Esophagus muscularis mucosa (tissue), 4 donors: ENCODE results near the gene CCDC122. TPM values are rescaled to one million over a fixed set of nuclear protein-coding genes. Genes with fewer than 3 reads are reported as not detected.
A peak's percentile ranks its signal among the peaks of the same experiment; 100 is the strongest.

Source experiments
- DNase-seq: peaks from one replicate; pipeline ENCODE4 v3.0.0-alpha.2; 2017; ENCODE audit errors: extremely low spot score
- H3K27ac ChIP-seq, 4 donors: fragments of 200-600 bp; sonication (generic); replicated peaks in 1 of 4; 1 replicate in 3 of 4; 2 replicates in 1 of 4; pipeline ENCODE4 v1.5.1; 2016 to 2019; ENCODE audit warnings: mild to moderate bottlenecking in 1 of 4
- H3K27me3 ChIP-seq, 4 donors: fragments of 200-600 bp; sonication (generic); one replicate each; pipeline versions ENCODE4 v1.5.1 to v1.6.0; 2016 to 2019
- H3K36me3 ChIP-seq, 4 donors: fragments of 200-600 bp; sonication (generic); one replicate each; pipeline ENCODE4 v1.5.1; 2016 to 2019
- H3K4me1 ChIP-seq, 4 donors: fragments of 200-600 bp; sonication (generic); one replicate each; pipeline ENCODE4 v1.5.1; 2016 to 2019
- H3K4me3 ChIP-seq, 4 donors: fragments of 200-600 bp; sonication (generic); 1 replicate in 2 of 4; 2 replicates in 2 of 4; pipeline ENCODE4 v1.5.1; 2016 to 2019; ENCODE audit warnings: mild to moderate bottlenecking in 4 of 4, moderate library complexity in 1 of 4
- H3K9me3 ChIP-seq, 4 donors: fragments of 200-600 bp; sonication (generic); 1 replicate in 3 of 4; 2 replicates in 1 of 4; pipeline ENCODE4 v1.5.1; 2016 to 2019
- EP300 ChIP-seq: sonication (generic); formaldehyde crosslinking; IDR thresholded peaks from one replicate; pipeline ENCODE4 v1.6.1; 2017; ENCODE audit warnings: antibody characterized with exemption
- POLR2A ChIP-seq: fragments of 450-650 bp; IDR thresholded peaks from one replicate; pipeline ENCODE4 v1.6.1; 2017; ENCODE audit warnings: antibody characterized with exemption, moderate library complexity, mild to moderate bottlenecking, low read depth
- POLR2AphosphoS5 ChIP-seq, 2 donors: sonication (generic); formaldehyde crosslinking; IDR thresholded peaks; one replicate each; pipeline ENCODE4 v1.6.1; 2017; ENCODE audit warnings: antibody characterized with exemption in 2 of 2
- WGBS: methylation state at CpG from one replicate; pipeline ENCODE4 v1.1.5; 2018; 5-methylcytosine and 5-hydroxymethylcytosine counted together
- intact Hi-C: fragments of 100-400 bp; cut with DNase I; formaldehyde crosslinking; loops from one replicate; pipeline ENCODE4 v1.15.1; 2023
- small RNA-seq, 3 donors: library from RNA; depleted of rRNA; stranded (forward); fragments of <200 nt; gene quantifications; one replicate each; pipeline ENCODE3, GENCODE V24; 2016
- total RNA-seq, 4 donors: library from RNA; depleted of rRNA; stranded (reverse); fragments of >200 nt; gene quantifications; one replicate each; pipeline versions ENCODE4 v1.1.0 to v1.2.1, GENCODE V29; 2016
- TF ChIP-seq, protein P1 (sequence below), 3 experiments: fragments of 200-600 bp in 2 of 3; fragments of 450-650 bp in 1 of 3; sonication (generic) in 2 of 3; IDR thresholded peaks; one replicate each; pipeline ENCODE4 v1.5.1; 2017 to 2019; ENCODE audit warnings: antibody characterized with exemption in 3 of 3, mild to moderate bottlenecking in 2 of 3, moderate library complexity in 1 of 3

CCDC122 gene
- total RNA-seq, 4 donors from 2014 or later = 2.1 to 13.2 (median 3.2) TPM

DNA sequence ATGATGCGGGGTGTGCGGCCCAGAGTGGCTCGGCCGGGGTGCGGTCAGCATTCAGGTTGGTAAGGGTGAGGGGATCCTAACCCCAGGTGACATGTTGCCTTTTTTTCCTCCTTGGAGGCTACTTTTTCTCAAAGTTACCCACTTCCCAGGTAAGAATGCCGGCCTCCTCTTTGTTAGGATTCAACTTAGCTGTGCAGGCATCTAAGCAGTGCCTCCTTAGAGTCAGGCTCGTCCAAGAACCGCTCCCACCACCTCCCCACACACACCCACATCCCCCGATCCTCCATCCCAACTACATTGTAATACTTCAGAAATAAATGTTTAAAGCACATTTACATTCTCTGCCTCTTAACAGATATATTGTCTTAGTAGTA lies 92.0 kb downstream of the CCDC122 start:
- DNase-seq = no peak
- WGBS = 15% methylated on average over 9 of the region's 9 CpGs
- intact Hi-C loops = loop anchor here (5.0 to 10.0 kb wide), 3 partner anchors 125 to 523 kb away; no protein-coding TSS in a partner anchor

DNA sequence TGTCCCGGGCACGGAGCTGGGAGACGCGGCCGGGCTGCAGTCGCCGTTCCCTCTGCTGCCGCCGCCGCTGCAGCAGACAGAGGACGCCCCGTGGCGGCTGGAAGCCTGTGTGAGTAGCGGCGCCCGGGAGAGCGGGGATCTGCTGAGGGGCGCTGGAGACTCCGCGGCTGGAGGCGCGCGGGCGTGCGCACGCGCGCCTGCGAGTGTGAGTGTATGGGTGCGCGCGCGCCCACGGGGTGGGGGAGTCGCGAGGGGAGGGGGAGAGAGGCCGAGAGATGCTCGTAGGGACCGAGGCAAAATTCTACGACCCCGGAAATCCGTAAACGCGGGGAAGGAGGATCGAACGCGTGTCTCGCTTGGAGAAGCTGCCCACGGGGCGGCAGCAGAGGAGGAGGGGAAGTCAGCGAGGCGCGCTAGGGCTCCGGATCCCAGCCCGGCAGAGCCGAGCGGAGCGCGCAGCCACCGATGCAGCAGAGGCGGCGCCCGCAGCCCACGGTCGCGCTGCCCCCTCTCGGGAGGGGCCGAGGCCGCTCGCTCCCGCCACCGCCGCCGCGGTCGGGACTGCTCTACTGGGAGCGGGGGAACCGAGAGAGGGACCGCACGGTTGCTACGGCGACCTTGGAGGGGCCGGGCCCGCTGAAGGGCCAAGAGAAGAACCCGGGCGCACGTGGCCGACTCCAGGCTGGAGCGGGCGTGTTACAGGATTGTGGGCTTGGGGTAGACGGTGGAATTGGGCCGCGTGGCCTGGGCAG lies 92.6 kb downstream of the CCDC122 start, which contains the start of gene ENOX1:
Gene ENOX1, minus strand, starts transcription at position 207 of the 752 bp plus-strand sequence.
- Histone ChIP-seq H3K36me3 (no peaks in the 10 kb centered on the region), H3K4me3 (peak within 1 kb of the TSS; percentile 68 to 89 (median 76)), H3K27ac (peak within 1 kb of the TSS; percentile 86 to 96 (median 91)), H3K9me3 (no peaks in the 10 kb centered on the region), H3K27me3 (peaks cover 0 to 4% (median 0%) of the 10 kb centered on the region in 4 donors), H3K4me1 (peaks cover 28 to 60% (median 56%) of the 10 kb centered on the region in 4 donors)
- TF ChIP-seq POLR2AphosphoS5 (IDR thresholded peaks at IDR 0.05) = peak; percentile 27 to 31
- TF ChIP-seq POLR2A = no peak
- TF ChIP-seq, protein P1, sequence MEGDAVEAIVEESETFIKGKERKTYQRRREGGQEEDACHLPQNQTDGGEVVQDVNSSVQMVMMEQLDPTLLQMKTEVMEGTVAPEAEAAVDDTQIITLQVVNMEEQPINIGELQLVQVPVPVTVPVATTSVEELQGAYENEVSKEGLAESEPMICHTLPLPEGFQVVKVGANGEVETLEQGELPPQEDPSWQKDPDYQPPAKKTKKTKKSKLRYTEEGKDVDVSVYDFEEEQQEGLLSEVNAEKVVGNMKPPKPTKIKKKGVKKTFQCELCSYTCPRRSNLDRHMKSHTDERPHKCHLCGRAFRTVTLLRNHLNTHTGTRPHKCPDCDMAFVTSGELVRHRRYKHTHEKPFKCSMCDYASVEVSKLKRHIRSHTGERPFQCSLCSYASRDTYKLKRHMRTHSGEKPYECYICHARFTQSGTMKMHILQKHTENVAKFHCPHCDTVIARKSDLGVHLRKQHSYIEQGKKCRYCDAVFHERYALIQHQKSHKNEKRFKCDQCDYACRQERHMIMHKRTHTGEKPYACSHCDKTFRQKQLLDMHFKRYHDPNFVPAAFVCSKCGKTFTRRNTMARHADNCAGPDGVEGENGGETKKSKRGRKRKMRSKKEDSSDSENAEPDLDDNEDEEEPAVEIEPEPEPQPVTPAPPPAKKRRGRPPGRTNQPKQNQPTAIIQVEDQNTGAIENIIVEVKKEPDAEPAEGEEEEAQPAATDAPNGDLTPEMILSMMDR (IDR thresholded peaks at IDR 0.05) = peak in 2 of 3 experiments; percentile 26 to 35
- DNase-seq = peak; percentile 92
- intact Hi-C loops = loop anchor here (5.0 to 10.0 kb wide), 3 partner anchors 125 to 522 kb away; no protein-coding TSS in a partner anchor
- WGBS = under 1% methylated on average over 23 of the region's 93 CpGs

More for the DNA sequence above, 92.0 kb downstream of the CCDC122 start:
- H3K27ac ChIP-seq = peak overlapping the region; percentile 86 to 96 (median 91)
- H3K27me3 ChIP-seq = peaks cover 0 to 4% (median 0%) of the 10 kb centered on the region in 4 donors
- peak overlapping the region; percentile 68 to 89 (median 76) for H3K4me3 ChIP-seq
- no peaks in the 10 kb centered on the region for H3K36me3 ChIP-seq
- no peak for TF ChIP-seq POLR2A
- TF ChIP-seq, protein P1 (IDR thresholded peaks at IDR 0.05) = no peak
- TF ChIP-seq EP300 = no peak
- TF ChIP-seq POLR2AphosphoS5 (IDR thresholded peaks at IDR 0.05) = no peak
- peaks cover 28 to 57% (median 55%) of the 10 kb centered on the region in 4 donors for H3K4me1 ChIP-seq
- H3K9me3 ChIP-seq = no peaks in the 10 kb centered on the region

DNA sequence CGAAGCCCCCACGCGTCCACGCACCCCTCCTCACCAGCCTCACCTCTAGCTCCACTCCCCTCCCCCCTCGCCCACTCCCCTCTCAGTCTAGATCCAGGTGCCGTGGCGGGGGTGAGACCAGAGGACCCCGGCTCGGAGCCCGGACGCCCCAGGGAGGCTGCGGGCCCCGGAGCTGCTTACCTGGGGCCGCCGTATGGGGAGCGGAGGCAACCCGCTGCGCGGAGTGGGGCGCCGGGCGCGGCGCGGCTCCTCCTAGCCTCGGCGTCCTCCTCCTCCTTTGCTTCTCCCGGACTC lies 93.1 kb downstream of the CCDC122 start:
- TF ChIP-seq POLR2A (no peak), POLR2AphosphoS5 (IDR thresholded peaks at IDR 0.05) (no peak), EP300 (no peak)
- TF ChIP-seq, protein P1 (IDR thresholded peaks at IDR 0.05) = no peak
- Histone ChIP-seq H3K9me3 (no peaks in the 10 kb centered on the region), H3K27ac (peak overlapping the region; percentile 86 to 96 (median 91)), H3K4me1 (peaks cover 28 to 60% (median 56%) of the 10 kb centered on the region in 4 donors), H3K27me3 (peaks cover 0 to 4% (median 0%) of the 10 kb centered on the region in 4 donors), H3K36me3 (no peaks in the 10 kb centered on the region), H3K4me3 (peak overlapping the region; percentile 68 to 89 (median 76))
- no peak for DNase-seq
- WGBS = 3% methylated on average over 7 of the region's 28 CpGs
- intact Hi-C loops = loop anchor here (5.0 to 10.0 kb wide), 3 partner anchors 124 to 522 kb away; no protein-coding TSS in a partner anchor

Small RNA genes lying within 50 kb of the gene (small RNA-seq; reads per million reads assigned to genes)
- gene AL162713.1 = 0 reads per million in 3 donors

Other genes starting within 250 kb of the CCDC122 start
- 10 to 100 TPM in 3 of 4 donors, 1 to 10 TPM in 1; 9.3 to 14.1 (median 12.4) TPM for gene ENOX1, start 92.8 kb downstream of the CCDC122 start, total RNA-seq
- 10 to 100 TPM in 3 of 4 donors, 1 to 10 TPM in 1; 9.0 to 13.3 (median 11.3) TPM for gene LACC1, start 164 bp upstream of the CCDC122 start, total RNA-seq